ENCODE data around the gene FANCC.
"Not testable (repeated sequence)": the region's sequence is repeated elsewhere in the genome, so short reads cannot be mapped to it uniquely, and the experiment has no call there.

The FANCC gene

GRCh38 chr9:95204310-95204709 is 113.2 kb downstream of the FANCC start:
- no peak for DNase-seq (ENCODE audit: low read depth)
- TF ChIP-seq, protein P1, sequence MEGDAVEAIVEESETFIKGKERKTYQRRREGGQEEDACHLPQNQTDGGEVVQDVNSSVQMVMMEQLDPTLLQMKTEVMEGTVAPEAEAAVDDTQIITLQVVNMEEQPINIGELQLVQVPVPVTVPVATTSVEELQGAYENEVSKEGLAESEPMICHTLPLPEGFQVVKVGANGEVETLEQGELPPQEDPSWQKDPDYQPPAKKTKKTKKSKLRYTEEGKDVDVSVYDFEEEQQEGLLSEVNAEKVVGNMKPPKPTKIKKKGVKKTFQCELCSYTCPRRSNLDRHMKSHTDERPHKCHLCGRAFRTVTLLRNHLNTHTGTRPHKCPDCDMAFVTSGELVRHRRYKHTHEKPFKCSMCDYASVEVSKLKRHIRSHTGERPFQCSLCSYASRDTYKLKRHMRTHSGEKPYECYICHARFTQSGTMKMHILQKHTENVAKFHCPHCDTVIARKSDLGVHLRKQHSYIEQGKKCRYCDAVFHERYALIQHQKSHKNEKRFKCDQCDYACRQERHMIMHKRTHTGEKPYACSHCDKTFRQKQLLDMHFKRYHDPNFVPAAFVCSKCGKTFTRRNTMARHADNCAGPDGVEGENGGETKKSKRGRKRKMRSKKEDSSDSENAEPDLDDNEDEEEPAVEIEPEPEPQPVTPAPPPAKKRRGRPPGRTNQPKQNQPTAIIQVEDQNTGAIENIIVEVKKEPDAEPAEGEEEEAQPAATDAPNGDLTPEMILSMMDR (IDR thresholded peaks at IDR 0.05; ENCODE audit: control insufficient read depth, insufficient read depth, low read depth, low read length, missing control alignments) = no peak
- H3K4me3 ChIP-seq (ENCODE audit: control insufficient read depth, low read depth, low read length) = no peak overlapping the region

DNA sequence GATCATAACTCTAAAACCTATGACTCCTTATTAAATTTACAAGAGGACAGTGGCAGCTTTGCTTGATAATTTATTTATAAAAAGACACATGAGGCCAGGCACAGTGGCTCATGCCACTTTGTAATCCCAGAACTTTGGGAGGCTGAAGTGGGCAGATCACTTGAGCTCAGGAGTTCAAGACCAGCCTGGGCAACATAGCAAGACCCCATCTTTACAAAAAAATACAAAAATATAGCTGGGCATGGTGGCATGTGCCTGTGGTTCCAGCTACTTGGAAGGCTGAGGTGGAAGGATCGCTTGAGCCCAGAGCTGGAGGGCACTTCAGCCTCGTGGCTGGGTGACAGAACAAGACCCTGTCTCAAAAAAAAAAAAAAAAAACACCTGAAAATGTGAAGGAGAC is 114.5 kb downstream of the FANCC start:
- not testable (repeated sequence) for DNase-seq (ENCODE audit: low read depth); H3K4me3 ChIP-seq (ENCODE audit: control insufficient read depth, low read depth, low read length)

DNA sequence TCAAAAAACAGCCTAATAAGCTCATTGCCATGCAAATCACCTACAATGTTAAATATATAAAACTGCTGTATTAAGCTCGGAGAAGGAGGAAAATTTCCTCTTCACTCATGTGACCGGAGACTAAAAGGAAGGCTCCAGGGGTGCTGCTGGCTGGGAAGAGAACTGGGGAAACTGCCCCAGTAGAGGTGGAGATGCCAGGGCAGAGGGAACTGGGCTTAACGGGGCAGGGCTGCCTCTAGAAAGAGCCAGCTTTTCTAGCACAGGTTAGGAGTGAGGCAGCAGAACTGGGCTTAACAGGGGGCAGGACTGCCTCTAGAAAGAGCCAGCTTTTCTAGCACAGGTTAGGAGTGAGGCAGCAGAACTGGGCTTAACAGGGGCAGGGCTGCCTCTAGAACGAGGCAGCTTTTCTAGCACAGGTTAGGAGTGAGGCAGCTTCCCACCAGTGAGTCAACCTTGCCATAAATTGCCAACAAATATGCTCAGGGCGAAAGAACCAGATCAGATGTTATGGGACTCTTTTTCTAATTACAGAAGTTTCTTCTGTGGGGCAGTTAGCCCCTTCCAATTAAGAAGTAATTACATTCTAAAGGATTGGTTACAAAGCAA is 115.3 kb downstream of the FANCC start:
- TF ChIP-seq, protein P1 (IDR thresholded peaks at IDR 0.05; ENCODE audit: control insufficient read depth, insufficient read depth, low read depth, low read length, missing control alignments) = no peak
- no peak for DNase-seq (ENCODE audit: low read depth)
- no peak overlapping the region for H3K4me3 ChIP-seq (ENCODE audit: control insufficient read depth, low read depth, low read length)

GRCh38 chr9:95201206-95201605 is 116.3 kb downstream of the FANCC start:
- no peak for DNase-seq (ENCODE audit: low read depth)
- TF ChIP-seq, protein P1 (IDR thresholded peaks at IDR 0.05; ENCODE audit: control insufficient read depth, insufficient read depth, low read depth, low read length, missing control alignments) = no peak
- H3K4me3 ChIP-seq (ENCODE audit: control insufficient read depth, low read depth, low read length) = no peak overlapping the region

DNA sequence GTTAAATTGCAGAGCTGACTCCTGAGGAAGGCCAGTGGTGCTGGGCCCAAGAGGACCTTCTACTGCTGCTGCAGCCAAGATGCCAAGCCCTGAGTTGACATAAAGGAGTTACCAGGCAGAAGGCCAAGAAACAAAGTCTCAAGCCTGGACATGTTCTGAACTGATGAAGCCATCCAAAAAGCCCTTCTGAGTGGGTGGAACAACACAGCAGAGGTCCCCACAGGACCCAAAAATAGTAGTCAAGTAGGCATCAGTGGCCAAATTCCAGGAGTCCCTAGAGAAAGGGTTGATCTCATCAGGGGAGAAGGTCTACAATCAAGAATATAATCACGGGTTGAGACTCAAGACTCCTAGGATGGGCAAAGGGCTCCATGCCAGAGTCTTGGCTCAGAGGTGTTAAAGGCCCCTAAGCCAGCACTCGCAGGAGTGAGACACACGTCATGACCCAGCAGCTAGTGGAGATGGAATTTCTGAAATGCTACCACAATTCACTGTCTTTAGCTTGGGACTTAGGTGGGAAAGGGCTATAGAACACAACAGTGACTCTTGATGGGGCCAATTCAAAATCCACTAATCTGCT is 119.7 kb downstream of the FANCC start:
- H3K4me3 ChIP-seq (ENCODE audit: control insufficient read depth, low read depth, low read length) = no peak overlapping the region
- TF ChIP-seq, protein P1 (IDR thresholded peaks at IDR 0.05; ENCODE audit: control insufficient read depth, insufficient read depth, low read depth, low read length, missing control alignments) = no peak
- DNase-seq (ENCODE audit: low read depth) = no peak

DNA sequence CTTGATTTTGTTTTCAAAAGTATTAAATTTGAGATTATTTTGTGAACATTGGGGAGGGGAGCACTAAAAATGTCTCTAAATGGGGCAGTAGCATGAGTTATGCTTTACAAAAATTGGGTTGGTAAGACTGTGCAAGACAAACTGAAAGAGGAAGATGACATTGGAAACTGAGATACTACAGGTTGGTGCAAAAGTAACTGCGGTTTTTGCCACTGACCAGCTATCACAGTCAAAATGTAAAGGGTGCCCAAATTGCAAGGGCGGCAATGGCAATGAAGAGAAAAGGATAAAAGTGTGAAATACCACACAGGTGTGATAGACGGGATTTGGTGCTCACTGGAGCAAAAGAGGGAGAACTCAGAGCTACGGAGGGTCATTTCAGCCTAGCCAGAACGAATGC is 124.0 kb downstream of the FANCC start:
- TF ChIP-seq, protein P1 (IDR thresholded peaks at IDR 0.05; ENCODE audit: control insufficient read depth, insufficient read depth, low read depth, low read length, missing control alignments) = no peak
- no peak for DNase-seq (ENCODE audit: low read depth)
- no peak overlapping the region for H3K4me3 ChIP-seq (ENCODE audit: control insufficient read depth, low read depth, low read length)

DNA sequence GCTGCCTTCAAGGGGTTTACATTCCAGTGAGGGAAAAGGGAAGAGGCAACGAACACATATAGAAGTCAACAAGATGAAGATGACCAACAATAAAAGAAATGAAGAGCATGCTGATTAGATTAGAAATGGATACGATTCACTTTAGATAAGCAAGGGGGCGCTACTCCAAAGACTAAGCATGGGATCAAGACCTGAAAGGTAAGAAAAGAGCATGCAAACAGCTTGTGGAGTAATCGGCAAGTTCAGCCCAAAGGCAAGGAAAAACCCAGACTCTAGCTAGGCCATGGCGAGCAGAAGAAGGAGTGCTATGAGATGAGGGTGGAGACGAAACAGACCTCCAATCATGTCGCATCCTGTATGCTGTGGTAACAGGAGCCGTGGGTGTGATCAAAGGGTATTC is 124.4 kb downstream of the FANCC start:
- no peak overlapping the region for H3K4me3 ChIP-seq (ENCODE audit: control insufficient read depth, low read depth, low read length)
- no peak for DNase-seq (ENCODE audit: low read depth)
- TF ChIP-seq, protein P1 (IDR thresholded peaks at IDR 0.05; ENCODE audit: control insufficient read depth, insufficient read depth, low read depth, low read length, missing control alignments) = no peak
